ENCODE measurements around the gene SIK3.

The SIK3 gene

DNA sequence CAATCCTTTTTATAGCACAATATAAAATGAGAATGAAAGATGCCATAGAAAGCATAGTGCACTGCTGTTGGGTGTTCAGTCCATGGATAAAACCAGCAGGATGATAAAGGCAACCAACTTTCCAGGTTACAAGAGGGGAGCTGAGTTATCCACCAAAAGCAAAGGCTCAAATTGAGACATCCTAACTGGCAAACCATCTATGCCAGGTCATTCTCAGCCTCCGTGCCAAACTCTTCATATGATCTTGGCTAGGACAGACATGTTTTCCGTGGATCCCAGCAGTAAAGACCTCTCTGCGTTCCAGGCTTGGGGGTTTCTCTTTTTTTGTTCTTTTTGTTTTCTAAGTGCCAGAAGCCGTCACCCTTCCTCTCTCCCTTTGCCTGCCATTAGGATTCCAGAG is 253.5 kb downstream of the SIK3 start:
- no peak overlapping the region for H3K27ac ChIP-seq
- no peak for TF ChIP-seq ZFX (IDR thresholded peaks at IDR 0.05; ENCODE audit: borderline replicate concordance)
- TF ChIP-seq CTCF (IDR thresholded peaks at IDR 0.05): no peak

DNA sequence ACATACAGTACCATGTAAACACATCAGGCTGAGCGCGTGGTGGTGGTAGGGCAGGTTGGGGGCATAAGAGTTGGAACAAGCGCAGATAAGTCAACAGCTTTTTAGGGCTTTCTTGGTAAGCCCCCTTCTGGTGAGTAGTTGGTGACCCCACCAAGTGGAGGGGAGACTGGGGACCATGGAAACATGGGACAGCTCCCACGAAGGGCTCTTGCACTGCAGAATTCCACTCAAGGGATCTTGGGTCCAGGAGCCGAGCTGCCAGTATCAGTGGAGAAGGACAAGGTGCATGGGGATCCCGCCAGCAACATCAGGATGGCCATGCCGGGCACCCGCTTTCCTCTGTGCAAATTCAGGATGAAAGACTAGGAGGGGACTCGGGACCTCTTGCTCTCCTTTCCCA is 254.6 kb downstream of the SIK3 start:
- H3K27ac ChIP-seq: no peak overlapping the region
- no peak for TF ChIP-seq CTCF (IDR thresholded peaks at IDR 0.05)
- TF ChIP-seq ZFX (IDR thresholded peaks at IDR 0.05; ENCODE audit: borderline replicate concordance): no peak

DNA sequence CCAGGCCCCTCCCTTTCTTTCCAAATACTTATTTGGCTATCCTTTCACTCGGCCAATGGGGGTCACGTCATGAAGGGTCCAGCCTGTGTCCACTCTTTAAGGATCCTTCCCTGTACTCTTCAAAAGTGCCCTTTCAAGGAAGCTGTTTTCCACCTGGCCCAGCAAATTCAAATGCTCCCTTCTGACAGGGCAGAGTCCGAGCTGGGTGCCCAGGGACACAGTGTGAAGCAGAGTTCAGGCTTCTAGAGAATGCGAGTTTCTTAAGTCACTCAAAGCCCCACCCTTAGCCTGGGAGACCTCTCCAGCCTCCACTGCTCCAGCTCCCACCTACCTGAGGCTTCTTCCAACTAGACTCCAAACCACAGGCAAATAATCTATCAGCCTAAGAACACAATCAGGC is 255.3 kb downstream of the SIK3 start:
- no peak overlapping the region for H3K27ac ChIP-seq
- TF ChIP-seq CTCF (IDR thresholded peaks at IDR 0.05) (no peak), ZFX (IDR thresholded peaks at IDR 0.05; ENCODE audit: borderline replicate concordance) (no peak)

DNA sequence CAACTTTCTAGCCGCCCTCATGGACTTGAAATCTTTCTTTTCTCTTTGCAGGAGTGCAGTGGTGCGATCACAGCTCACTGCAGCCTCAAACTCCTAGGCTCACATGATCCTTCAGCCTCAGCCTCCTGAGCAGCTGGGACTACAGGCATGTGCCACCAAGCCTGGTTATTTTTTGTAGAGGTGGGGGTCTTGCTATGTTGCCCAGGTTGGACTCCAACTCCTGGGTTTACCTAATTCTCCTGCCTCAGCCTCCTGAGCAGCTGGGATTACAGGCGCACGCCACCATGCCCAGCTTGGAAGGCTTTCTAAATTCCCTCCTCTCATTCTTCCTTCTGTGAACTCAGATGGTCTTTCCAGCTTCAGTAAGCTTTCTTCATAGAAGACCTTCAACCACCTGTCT is 256.1 kb downstream of the SIK3 start:
- no peak overlapping the region for H3K27ac ChIP-seq
- no peak for TF ChIP-seq CTCF (IDR thresholded peaks at IDR 0.05)
- no peak for TF ChIP-seq ZFX (IDR thresholded peaks at IDR 0.05; ENCODE audit: borderline replicate concordance)

DNA sequence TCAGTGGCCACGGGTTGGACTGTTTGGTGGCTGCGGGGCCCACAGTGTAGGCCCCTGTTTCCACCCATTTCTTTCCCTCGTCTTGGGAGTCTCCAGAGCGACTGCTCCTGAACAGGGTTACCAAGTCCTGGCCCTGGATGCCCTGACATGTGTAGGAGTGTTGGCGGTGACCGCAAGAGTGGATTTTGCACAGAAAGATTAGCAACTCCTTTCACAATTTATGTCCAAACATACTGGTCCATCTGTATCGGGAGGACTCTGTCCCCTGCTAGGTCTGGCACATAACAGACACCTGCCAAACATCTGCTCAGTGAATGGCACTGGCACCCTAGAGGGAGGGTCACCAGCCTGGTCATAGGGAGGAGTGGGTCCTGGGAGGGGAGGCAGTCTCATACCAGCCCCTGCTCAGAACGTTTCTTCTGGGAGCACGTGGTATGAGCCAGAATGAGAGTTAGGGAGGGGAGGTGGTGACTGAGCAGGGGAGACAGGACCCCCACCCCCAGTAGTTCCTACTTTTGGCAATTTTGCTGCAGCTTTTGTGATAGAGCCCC is 257.4 kb downstream of the SIK3 start:
- no peak overlapping the region for H3K27ac ChIP-seq
- no peak for TF ChIP-seq ZFX (IDR thresholded peaks at IDR 0.05; ENCODE audit: borderline replicate concordance)
- TF ChIP-seq CTCF (IDR thresholded peaks at IDR 0.05): no peak

DNA sequence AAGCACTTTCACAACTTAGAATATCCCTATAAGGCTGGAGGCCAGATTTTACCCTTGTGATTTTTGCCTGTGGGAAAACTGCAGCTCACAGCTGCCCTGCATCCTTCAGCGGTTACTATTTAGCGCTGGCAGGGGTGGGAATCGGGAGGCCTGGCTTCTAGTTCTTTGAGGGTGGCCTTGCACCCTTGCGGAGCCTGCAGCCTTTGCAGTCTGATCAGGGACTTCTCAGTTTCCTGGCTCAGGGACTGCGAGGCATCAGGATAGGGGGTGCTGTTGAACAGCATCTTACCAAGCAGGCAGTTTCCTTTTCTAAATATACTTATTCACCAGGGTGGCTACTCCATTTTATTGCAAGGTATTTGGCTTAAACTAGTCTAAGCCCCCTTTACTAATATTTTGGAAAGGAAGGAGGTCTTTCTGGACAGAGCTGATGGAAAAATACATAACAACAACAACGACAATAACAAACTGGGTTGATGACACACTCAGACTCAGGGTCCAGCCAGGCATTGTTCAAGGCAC is 257.9 kb downstream of the SIK3 start:
- TF ChIP-seq ZFX (IDR thresholded peaks at IDR 0.05; ENCODE audit: borderline replicate concordance) (no peak), CTCF (IDR thresholded peaks at IDR 0.05) (peak; percentile 8; the same call in 1 of the 2 replicates)
- no peak overlapping the region for H3K27ac ChIP-seq

GRCh38 chr11:116838321-116839084 is 259.7 kb downstream of the SIK3 start:
- H3K27ac ChIP-seq: no peak overlapping the region
- TF ChIP-seq ZFX (IDR thresholded peaks at IDR 0.05; ENCODE audit: borderline replicate concordance): no peak
- no peak for TF ChIP-seq CTCF (IDR thresholded peaks at IDR 0.05)
